T-helper 2 cell treated with Interferon-gamma antibody and Interleukin-4, amounts not matched to agents 5 μg/mL and 100 μg/mL, for 36 hours (primary cell): ENCODE data around the gene IL2RG.

ENCODE experiments used
- DNase-seq: peaks from one replicate; pipeline ENCODE4 v3.0.0; 2021; ENCODE audit warnings: low spot score
- H3K27ac Mint-ChIP-seq: one replicate; pipeline ENCODE4 v1.8.0; 2021; ENCODE audit warnings: mild to moderate bottlenecking, mixed read lengths
- H3K27me3 Mint-ChIP-seq: one replicate; pipeline ENCODE4 v1.8.0; 2021; ENCODE audit warnings: low read depth, mixed read lengths
- H3K36me3 Mint-ChIP-seq: one replicate; pipeline ENCODE4 v1.8.0; 2021; ENCODE audit warnings: low read depth, mixed read lengths
- H3K4me1 Mint-ChIP-seq: one replicate; pipeline ENCODE4 v1.8.0; 2021; ENCODE audit warnings: low read depth, mixed read lengths
- H3K4me3 Mint-ChIP-seq: one replicate; pipeline ENCODE4 v1.8.0; 2022; ENCODE audit warnings: mild to moderate bottlenecking, moderate library complexity, mixed read lengths
- H3K9me3 Mint-ChIP-seq: one replicate; pipeline ENCODE4 v1.8.0; 2021; ENCODE audit warnings: mixed read lengths

The IL2RG gene

GRCh38 chrX:71128166-71128833 lies 16.9 kb upstream of the IL2RG start:
- peak overlapping the region; percentile 80 for H3K27ac Mint-ChIP-seq
- H3K36me3 Mint-ChIP-seq = peaks cover 64% of the 10 kb centered on the region
- no peaks in the 10 kb centered on the region for H3K27me3 Mint-ChIP-seq
- DNase-seq = no peak
- H3K4me1 Mint-ChIP-seq = peaks cover 13% of the 10 kb centered on the region
- no peaks in the 10 kb centered on the region for H3K9me3 Mint-ChIP-seq
- H3K4me3 Mint-ChIP-seq = no peak overlapping the region

DNA sequence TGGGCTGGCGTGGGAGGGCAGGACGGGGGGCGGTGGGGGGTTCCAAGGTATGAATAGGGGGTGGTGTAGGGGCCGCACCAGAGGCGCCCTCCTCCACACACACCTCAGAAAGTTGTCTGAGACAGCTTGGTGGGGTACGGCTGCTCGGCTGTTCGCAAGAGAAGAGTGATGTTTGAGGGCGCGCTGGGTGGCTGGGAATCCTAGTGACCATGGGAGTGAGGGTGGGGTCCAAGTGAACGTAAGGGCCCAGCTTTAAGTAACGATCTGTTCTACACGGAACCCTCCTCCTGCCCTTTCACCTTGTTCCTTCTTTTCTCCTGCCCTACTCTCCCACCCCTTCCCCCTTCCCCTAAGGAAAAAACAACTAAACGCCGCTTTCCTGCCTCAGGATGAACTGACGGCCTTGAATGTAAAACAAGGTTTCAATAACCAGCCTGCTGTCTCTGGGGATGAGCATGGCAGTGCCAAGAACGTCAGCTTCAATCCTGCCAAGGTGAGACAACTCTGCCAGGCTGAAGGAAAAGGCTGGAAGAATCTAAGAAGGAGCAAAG lies 7.7 kb upstream of the IL2RG start:
- Mint-ChIP-seq H3K27ac (peak overlapping the region; percentile 89), H3K4me1 (peaks cover 5% of the 10 kb centered on the region), H3K36me3 (peaks cover 24% of the 10 kb centered on the region), H3K27me3 (no peaks in the 10 kb centered on the region), H3K9me3 (no peaks in the 10 kb centered on the region), H3K4me3 (peak overlapping the region; percentile 83)
- no peak for DNase-seq

DNA sequence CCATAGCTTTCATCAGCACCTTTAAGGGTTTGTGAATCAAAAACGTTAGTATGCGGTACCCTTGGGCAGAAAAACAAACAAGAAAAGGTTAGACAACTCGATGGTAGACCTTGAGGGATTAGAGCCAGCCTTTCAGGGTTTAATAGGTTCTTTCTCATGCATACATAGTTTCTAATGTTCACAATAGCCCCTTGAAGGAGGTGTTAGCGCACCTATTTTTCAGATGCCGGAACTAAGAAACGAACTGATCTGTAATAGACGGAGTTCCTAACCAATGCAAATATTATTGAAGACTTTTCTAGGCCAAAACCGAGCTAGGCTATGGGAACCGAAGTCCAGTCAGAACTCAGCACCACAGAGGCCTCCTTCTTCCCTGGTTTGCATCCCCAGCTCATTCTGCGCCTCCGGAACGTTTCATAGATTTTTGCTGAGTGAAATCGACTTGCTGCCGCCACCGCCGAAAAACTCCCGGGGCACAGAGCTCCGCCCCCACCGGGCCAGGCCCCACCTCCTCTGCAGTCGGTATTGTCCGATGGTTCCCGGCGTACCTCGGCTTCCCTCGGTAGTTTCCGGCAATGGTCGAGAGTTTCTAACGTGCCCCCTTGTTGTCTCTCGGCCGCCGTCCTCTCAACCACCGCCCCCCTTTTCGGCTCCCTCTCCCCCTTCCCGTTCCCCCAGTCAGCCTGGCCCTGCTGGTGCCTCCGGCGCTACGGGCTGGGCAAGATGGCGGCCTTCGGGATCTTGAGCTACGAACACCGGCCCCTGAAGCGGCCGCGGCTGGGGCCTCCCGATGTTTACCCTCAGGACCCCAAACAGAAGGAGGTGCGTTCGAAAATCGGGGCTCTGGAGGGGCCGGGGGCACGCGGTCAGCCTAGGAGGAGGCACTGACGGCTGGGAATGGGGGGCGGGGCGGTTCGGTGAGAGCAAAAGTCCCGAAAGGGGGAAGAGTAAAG lies 6.9 kb upstream of the IL2RG start, which contains the start of gene MED12:
Gene MED12, plus strand, starts transcription at position 565 of the 953 bp plus-strand sequence. Its CDS starts 159 bp downstream, at position 724.
- Mint-ChIP-seq H3K27ac (peak within 1 kb of the TSS; percentile 89), H3K4me1 (peaks cover 8% of the 10 kb centered on the region), H3K9me3 (no peaks in the 10 kb centered on the region), H3K36me3 (peaks cover 19% of the 10 kb centered on the region), H3K27me3 (no peaks in the 10 kb centered on the region), H3K4me3 (peak within 1 kb of the TSS; percentile 83)
- DNase-seq = peak; percentile 81

- Mint-ChIP-seq H3K9me3 (no peaks in the 10 kb centered on the region), H3K27me3 (no peaks in the 10 kb centered on the region), H3K27ac (peak overlapping the region; percentile 65), H3K4me3 (no peak overlapping the region), H3K4me1 (peaks cover 10% of the 10 kb centered on the region), H3K36me3 (peaks cover 11% of the 10 kb centered on the region)
- DNase-seq = no peak
Observed at GRCh38 chrX:71117358-71117757, 6.0 kb upstream of the IL2RG start.

DNA sequence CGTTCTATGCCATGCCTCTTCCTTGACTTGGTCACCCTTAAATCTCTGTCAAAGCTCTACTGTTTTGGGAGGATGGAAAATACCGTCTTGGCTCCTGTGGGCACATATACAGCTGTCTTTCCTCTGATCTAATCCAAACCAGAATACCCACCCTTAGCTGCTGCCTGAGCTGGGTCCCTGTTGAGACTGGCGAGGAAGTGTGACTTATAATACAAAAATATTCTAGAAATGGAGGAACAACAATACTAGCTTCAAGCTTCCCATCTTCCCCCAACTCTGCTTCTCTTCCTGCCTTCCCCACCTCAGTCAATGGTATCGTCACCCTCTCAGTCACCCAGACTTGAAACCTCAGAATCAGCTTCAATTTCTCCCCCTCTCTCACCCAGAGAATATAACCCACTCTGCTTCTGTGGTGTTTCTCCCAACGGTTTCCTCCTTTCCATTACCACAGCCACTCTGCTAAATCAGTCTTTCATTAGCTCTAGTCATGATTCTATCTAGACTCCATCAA lies 599 bp upstream of the IL2RG start:
- Mint-ChIP-seq H3K4me3 (peak overlapping the region; percentile 94), H3K27ac (peak overlapping the region; percentile 99), H3K9me3 (no peaks in the 10 kb centered on the region), H3K4me1 (peaks cover 30% of the 10 kb centered on the region), H3K36me3 (peaks cover 45% of the 10 kb centered on the region), H3K27me3 (no peaks in the 10 kb centered on the region)
- DNase-seq = no peak

DNA sequence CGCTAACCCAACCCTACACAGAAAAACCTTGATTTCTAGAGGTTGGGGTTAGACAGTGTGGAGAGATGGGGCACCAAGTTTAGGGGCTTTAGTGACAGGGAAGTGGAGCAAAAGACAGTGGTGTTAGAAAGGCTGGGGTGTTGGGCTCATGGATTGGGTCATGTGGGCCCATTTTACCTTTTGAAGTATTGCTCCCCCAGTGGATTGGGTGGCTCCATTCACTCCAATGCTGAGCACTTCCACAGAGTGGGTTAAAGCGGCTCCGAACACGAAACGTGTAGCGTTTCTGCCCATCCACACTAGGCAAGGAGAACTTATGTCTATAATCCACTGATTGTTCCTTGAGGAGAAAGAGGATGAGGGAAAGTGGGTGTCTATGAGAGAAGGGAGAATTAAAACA lies 2.3 kb downstream of the IL2RG start:
- Mint-ChIP-seq H3K27me3 (no peaks in the 10 kb centered on the region), H3K4me1 (peaks cover 48% of the 10 kb centered on the region)
- no peak for DNase-seq

GRCh38 chrX:71107762-71108360 lies 3.5 kb downstream of the IL2RG start:
- H3K27ac Mint-ChIP-seq = peak overlapping the region; percentile 99
- peak; percentile 30 for DNase-seq
- no peaks in the 10 kb centered on the region for H3K27me3 Mint-ChIP-seq
- peaks cover 53% of the 10 kb centered on the region for H3K4me1 Mint-ChIP-seq
- H3K4me3 Mint-ChIP-seq = peak overlapping the region; percentile 94
- H3K36me3 Mint-ChIP-seq = peaks cover 69% of the 10 kb centered on the region
- H3K9me3 Mint-ChIP-seq = no peaks in the 10 kb centered on the region

More for the DNA sequence above, 2.3 kb downstream of the IL2RG start:
- Mint-ChIP-seq H3K27ac (peak overlapping the region; percentile 99), H3K36me3 (peaks cover 65% of the 10 kb centered on the region), H3K4me3 (peak overlapping the region; percentile 94), H3K9me3 (no peaks in the 10 kb centered on the region)

DNA sequence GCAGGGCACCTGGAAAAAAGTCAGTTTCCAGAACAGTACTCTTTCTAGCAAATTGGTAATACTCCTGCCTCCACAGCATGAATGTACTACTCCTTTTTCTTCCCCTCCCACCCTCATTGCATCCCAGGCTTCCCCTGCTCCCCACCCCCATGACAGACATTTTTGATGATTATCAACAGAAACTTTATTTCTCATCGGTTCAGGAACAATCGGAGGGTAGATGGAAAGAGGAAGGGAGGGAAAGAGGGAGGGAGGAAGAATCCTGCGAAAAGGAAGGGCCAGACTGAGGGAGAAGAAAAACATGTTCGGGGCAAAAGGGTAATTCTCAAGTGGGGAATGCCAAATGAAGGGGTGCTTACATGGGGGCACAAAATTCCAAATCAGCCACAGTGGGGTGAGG lies 4.1 kb downstream of the IL2RG start:
- H3K27me3 Mint-ChIP-seq = no peaks in the 10 kb centered on the region
- H3K4me3 Mint-ChIP-seq = peak overlapping the region; percentile 94

DNA sequence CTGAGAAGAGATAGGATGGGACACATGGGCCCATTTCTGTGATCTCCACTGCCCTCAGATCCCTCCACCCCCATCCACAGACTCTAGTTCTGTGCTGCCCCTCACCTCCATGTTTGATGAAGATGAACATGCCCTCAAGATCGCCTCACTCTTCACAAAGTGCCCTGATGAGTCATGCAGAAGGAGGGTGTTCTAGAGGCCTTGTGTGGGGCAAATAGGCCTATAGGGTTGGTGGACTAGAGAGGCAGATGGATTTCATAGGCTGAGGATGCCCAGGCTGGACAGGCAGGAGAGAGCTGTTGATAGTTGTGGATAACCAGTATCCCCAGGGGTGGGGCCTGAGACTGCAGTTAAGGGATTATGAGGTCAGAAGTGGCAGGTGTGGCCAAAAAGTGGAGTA lies 5.0 kb downstream of the IL2RG start, which contains the start of gene CXorf65:
Gene CXorf65, minus strand, starts transcription at position 314 of the 400 bp plus-strand sequence. Its CDS starts 184 bp downstream, at position 130.
- peak within 1 kb of the TSS; percentile 94 for H3K4me3 Mint-ChIP-seq
- no peaks in the 10 kb centered on the region for H3K27me3 Mint-ChIP-seq
- no peaks in the 10 kb centered on the region for H3K9me3 Mint-ChIP-seq
- peak; percentile 13 for DNase-seq
- H3K36me3 Mint-ChIP-seq = peaks cover 69% of the 10 kb centered on the region
- peaks cover 53% of the 10 kb centered on the region for H3K4me1 Mint-ChIP-seq
- H3K27ac Mint-ChIP-seq = peak within 1 kb of the TSS; percentile 99

More for the DNA sequence above, 4.1 kb downstream of the IL2RG start:
- Mint-ChIP-seq H3K9me3 (no peaks in the 10 kb centered on the region), H3K36me3 (peaks cover 69% of the 10 kb centered on the region), H3K27ac (peak overlapping the region; percentile 99), H3K4me1 (peaks cover 56% of the 10 kb centered on the region)
- no peak for DNase-seq

DNA sequence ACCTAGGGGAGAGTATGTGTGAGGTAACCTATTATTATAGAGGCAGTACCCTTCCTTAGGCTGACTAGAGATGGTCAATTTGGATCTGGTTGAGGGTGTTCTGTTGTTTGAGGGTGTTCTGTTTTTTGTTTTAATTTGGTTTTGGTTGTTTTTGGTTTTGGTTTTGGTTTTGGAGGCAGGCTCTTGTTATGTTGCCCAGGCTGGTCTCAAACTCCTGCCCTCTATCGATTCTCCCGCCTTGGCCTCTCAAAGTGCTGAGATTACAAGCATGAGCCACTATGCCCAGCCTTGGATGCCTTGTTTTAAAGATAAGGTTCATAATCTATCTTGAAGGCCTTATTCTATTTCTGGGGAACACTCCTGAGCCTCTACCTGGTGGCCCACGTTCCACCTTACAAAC lies 5.7 kb downstream of the IL2RG start:
- Mint-ChIP-seq H3K27me3 (no peaks in the 10 kb centered on the region), H3K4me1 (peaks cover 57% of the 10 kb centered on the region), H3K27ac (peak overlapping the region; percentile 92), H3K4me3 (peak overlapping the region; percentile 83), H3K9me3 (no peaks in the 10 kb centered on the region), H3K36me3 (peaks cover 61% of the 10 kb centered on the region)
- DNase-seq = no peak

GRCh38 chrX:71103110-71103983 lies 8.0 kb downstream of the IL2RG start:
- Mint-ChIP-seq H3K36me3 (peaks cover 38% of the 10 kb centered on the region), H3K27ac (peak overlapping the region; percentile 83), H3K4me1 (peaks cover 58% of the 10 kb centered on the region), H3K9me3 (no peaks in the 10 kb centered on the region), H3K4me3 (peak overlapping the region; percentile 76), H3K27me3 (no peaks in the 10 kb centered on the region)
- peak; percentile 36 for DNase-seq

- Mint-ChIP-seq H3K36me3 (peaks cover 28% of the 10 kb centered on the region), H3K27me3 (no peaks in the 10 kb centered on the region), H3K27ac (peak overlapping the region; percentile 83), H3K4me3 (peak overlapping the region; percentile 55), H3K9me3 (no peaks in the 10 kb centered on the region), H3K4me1 (peaks cover 56% of the 10 kb centered on the region)
- no peak for DNase-seq
Observed at GRCh38 chrX:71102292-71102691, 9.1 kb downstream of the IL2RG start.
